Cardiac muscle cell (in vitro differentiated cells and primary cell): ENCODE data around the gene CADPS2. TPM values are rescaled to one million over a fixed set of nuclear protein-coding genes. Genes with fewer than 3 reads are reported as not detected.
A peak's percentile ranks its signal among the peaks of the same experiment; 100 is the strongest.

Experiments used
- DNase-seq, 2 donors: peaks; one replicate each; pipeline versions ENCODE4 v3.0.0 to v3.0.0-alpha.2; 2010 to 2017; ENCODE audit warnings: low read depth in 1 of 2, low spot score in 1 of 2
- H3K27ac ChIP-seq: fragments of 200-600 bp; sonication (generic); 2 replicates; pipeline ENCODE4 v1.5.1; 2016
- H3K27me3 ChIP-seq: fragments of 200-600 bp; sonication (generic); 2 replicates; pipeline ENCODE4 v1.6.0; 2016; ENCODE audit warnings: control low read depth
- H3K36me3 ChIP-seq: fragments of 200-600 bp; sonication (generic); 2 replicates; pipeline ENCODE4 v1.5.1; 2016; ENCODE audit warnings: control low read depth
- H3K4me1 ChIP-seq: fragments of 200-600 bp; sonication (generic); 2 replicates; pipeline ENCODE4 v1.8.1; 2017; ENCODE audit warnings: low read depth, mild to moderate bottlenecking, mixed run types
- H3K4me3 ChIP-seq: fragments of 200-600 bp; sonication (generic); 2 replicates; pipeline ENCODE4 v1.5.1; 2016; ENCODE audit warnings: mild to moderate bottlenecking
- H3K9me3 ChIP-seq: fragments of 200-600 bp; sonication (generic); 2 replicates; pipeline ENCODE4 v1.5.1; 2017; ENCODE audit warnings: low read depth, mild to moderate bottlenecking, control low read depth
- CTCF ChIP-seq: IDR thresholded peaks from 2 replicates; pipeline ENCODE4 v1.5.1; 2012; ENCODE audit warnings: low read depth, mild to moderate bottlenecking, low read length
- polyA plus RNA-seq: library from polyadenylated mRNA; unstranded; fragments of >200 nt; fragmentation: Nextera tagmentation; extraction: Ambion mirVana; gene quantifications from 2 replicates; pipeline ENCODE4 v1.2.1, GENCODE V29; 2016
- total RNA-seq: library from RNA; depleted of rRNA; stranded (reverse); fragments of >200 nt; gene quantifications from 2 replicates; pipeline ENCODE4 v1.2.3, GENCODE V29; 2016

The CADPS2 gene
- total and polyA plus RNA-seq, 2 experiments from 2014 or later, result 15.0 to 17.2 TPM

- no peak for DNase-seq
- Histone ChIP-seq H3K4me3 (no peak overlapping the region), H3K9me3 (no peaks in the 10 kb centered on the region), H3K4me1 (peaks cover 6% of the 10 kb centered on the region), H3K27ac (no peak overlapping the region), H3K36me3 (no peaks in the 10 kb centered on the region), H3K27me3 (no peaks in the 10 kb centered on the region)
- no peak for TF ChIP-seq CTCF
These were observed 121.4 kb downstream of the CADPS2 start for GRCh38 chr7:122764902-122765301.

GRCh38 chr7:122764020-122764419 lies 122.2 kb downstream of the CADPS2 start:
- Histone ChIP-seq H3K9me3 (no peaks in the 10 kb centered on the region), H3K27ac (no peak overlapping the region), H3K36me3 (no peaks in the 10 kb centered on the region), H3K4me3 (no peak overlapping the region), H3K4me1 (peaks cover 5% of the 10 kb centered on the region), H3K27me3 (no peaks in the 10 kb centered on the region)
- peak in 1 of 2 donors; percentile 3 for DNase-seq
- no peak for TF ChIP-seq CTCF

GRCh38 chr7:122762071-122762470 lies 124.2 kb downstream of the CADPS2 start:
- H3K9me3 ChIP-seq, result no peaks in the 10 kb centered on the region
- no peak for DNase-seq
- H3K27me3 ChIP-seq, result no peaks in the 10 kb centered on the region
- no peak for TF ChIP-seq CTCF
- no peak overlapping the region for H3K27ac ChIP-seq
- no peaks in the 10 kb centered on the region for H3K4me1 ChIP-seq
- H3K36me3 ChIP-seq, result no peaks in the 10 kb centered on the region
- no peak overlapping the region for H3K4me3 ChIP-seq

- no peaks in the 10 kb centered on the region for H3K36me3 ChIP-seq
- no peak for DNase-seq
- H3K27me3 ChIP-seq, result no peaks in the 10 kb centered on the region
- no peaks in the 10 kb centered on the region for H3K9me3 ChIP-seq
- no peaks in the 10 kb centered on the region for H3K4me1 ChIP-seq
- H3K27ac ChIP-seq, result no peak overlapping the region
- TF ChIP-seq CTCF, result no peak
- no peak overlapping the region for H3K4me3 ChIP-seq
These were observed 127.8 kb downstream of the CADPS2 start for GRCh38 chr7:122758501-122758900.

GRCh38 chr7:122756860-122757259 lies 129.4 kb downstream of the CADPS2 start:
- Histone ChIP-seq H3K27ac (no peak overlapping the region), H3K4me3 (no peak overlapping the region), H3K27me3 (no peaks in the 10 kb centered on the region), H3K9me3 (no peaks in the 10 kb centered on the region), H3K36me3 (no peaks in the 10 kb centered on the region), H3K4me1 (no peaks in the 10 kb centered on the region)
- TF ChIP-seq CTCF, result no peak
- DNase-seq, result no peak

GRCh38 chr7:122755696-122756095 lies 130.6 kb downstream of the CADPS2 start:
- no peaks in the 10 kb centered on the region for H3K36me3 ChIP-seq
- H3K4me1 ChIP-seq, result no peaks in the 10 kb centered on the region
- no peaks in the 10 kb centered on the region for H3K27me3 ChIP-seq
- no peak for TF ChIP-seq CTCF
- H3K27ac ChIP-seq, result no peak overlapping the region
- H3K9me3 ChIP-seq, result no peaks in the 10 kb centered on the region
- H3K4me3 ChIP-seq, result no peak overlapping the region
- DNase-seq, result no peak
